Vagina (tissue), 2 donors: ENCODE measurements around the gene DOK7. TPM values are rescaled to one million over a fixed set of nuclear protein-coding genes. Genes with fewer than 3 reads are reported as not detected.

Experiments used
- DNase-seq, 2 donors: peaks; one replicate each; pipeline ENCODE4 v3.0.0-alpha.2; 2017; ENCODE audit errors: extremely low spot score in 2 of 2
- H3K27ac ChIP-seq: fragments of 200-600 bp; sonication (generic); one replicate; pipeline ENCODE4 v1.5.1; 2019
- H3K27me3 ChIP-seq: fragments of 200-600 bp; sonication (generic); one replicate; pipeline ENCODE4 v1.5.1; 2019
- H3K36me3 ChIP-seq, 2 donors: fragments of 200-600 bp; sonication (generic); one replicate each; pipeline ENCODE4 v1.5.1; 2017 to 2019
- H3K4me1 ChIP-seq: fragments of 200-600 bp; sonication (generic); one replicate; pipeline ENCODE4 v1.5.1; 2019
- H3K4me3 ChIP-seq, 2 donors: fragments of 200-600 bp; sonication (generic); 1 replicate in 1 of 2; 2 replicates in 1 of 2; pipeline ENCODE4 v1.5.1; 2016 to 2019
- H3K9me3 ChIP-seq: fragments of 200-600 bp; sonication (generic); one replicate; pipeline ENCODE4 v1.5.1; 2019
- POLR2A ChIP-seq, 2 donors: fragments of 450-650 bp; IDR thresholded peaks; one replicate each; pipeline ENCODE4 v1.6.1; 2017; ENCODE audit warnings: antibody characterized with exemption in 2 of 2, mild to moderate bottlenecking in 2 of 2, moderate library complexity in 2 of 2
- POLR2AphosphoS5 ChIP-seq, 2 donors: sonication (generic); formaldehyde crosslinking; IDR thresholded peaks; one replicate each; pipeline ENCODE4 v1.9.0; 2017; ENCODE audit warnings: antibody characterized with exemption in 2 of 2, mild to moderate bottlenecking in 2 of 2, low read depth in 1 of 2; ENCODE audit not compliant: insufficient read depth in 1 of 2
- intact Hi-C: fragments of 100-400 bp; cut with DNase I; formaldehyde crosslinking; loops from one replicate; pipeline ENCODE4 v1.15.1; 2023
- total RNA-seq: library from RNA; depleted of rRNA; stranded (reverse); fragments of >200 nt; gene quantifications from one replicate; pipeline ENCODE4 v1.2.3, GENCODE V29; 2016
- TF ChIP-seq, protein P1 (sequence below), 3 experiments: fragments of 450-650 bp in 2 of 3; fragments of 200-600 bp in 1 of 3; sonication (generic) in 1 of 3; IDR thresholded peaks; one replicate each; pipeline ENCODE4 v1.5.1; 2017 to 2019; ENCODE audit warnings: antibody characterized with exemption in 3 of 3, mild to moderate bottlenecking in 2 of 3, moderate library complexity in 2 of 3

Gene DOK7
- total RNA-seq, 1 donor from 2014 or later = 4.7 TPM

DNA sequence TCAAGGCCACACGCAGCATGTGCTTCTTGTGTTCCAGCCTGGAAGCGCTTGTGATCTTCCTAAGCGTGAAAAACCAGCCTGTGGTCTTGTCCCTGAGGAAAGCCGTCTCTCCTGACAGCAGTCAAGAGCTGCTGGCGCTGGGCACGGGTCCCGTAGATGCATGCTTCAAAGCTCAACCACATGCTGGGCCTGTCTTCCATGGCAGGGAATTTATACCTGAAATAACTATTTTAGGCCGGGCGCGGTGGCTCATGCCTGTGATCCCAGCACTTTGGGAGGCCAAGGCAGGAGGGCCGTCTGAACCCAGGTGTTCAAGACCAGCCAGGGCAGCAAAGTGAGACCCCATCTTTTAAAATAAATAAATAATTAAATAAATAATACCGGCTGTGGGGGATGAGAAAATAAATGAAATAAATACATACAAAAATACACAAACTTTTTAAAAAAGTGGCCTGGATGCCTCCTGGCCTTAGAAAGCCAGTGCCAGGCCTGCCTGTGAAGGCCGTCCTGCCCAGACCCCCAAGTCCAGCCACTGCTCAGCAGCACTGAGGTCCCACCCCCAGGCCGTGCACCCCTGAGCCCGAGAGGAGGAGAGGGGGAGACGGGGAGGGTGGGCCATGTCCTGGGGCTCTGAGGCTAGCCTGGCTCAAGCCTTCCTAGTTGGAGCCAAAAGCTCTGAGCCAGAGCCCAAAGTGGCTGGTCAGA lies 58.7 kb downstream of the DOK7 start:
- no peak overlapping the region for H3K27ac ChIP-seq
- TF ChIP-seq, protein P1, sequence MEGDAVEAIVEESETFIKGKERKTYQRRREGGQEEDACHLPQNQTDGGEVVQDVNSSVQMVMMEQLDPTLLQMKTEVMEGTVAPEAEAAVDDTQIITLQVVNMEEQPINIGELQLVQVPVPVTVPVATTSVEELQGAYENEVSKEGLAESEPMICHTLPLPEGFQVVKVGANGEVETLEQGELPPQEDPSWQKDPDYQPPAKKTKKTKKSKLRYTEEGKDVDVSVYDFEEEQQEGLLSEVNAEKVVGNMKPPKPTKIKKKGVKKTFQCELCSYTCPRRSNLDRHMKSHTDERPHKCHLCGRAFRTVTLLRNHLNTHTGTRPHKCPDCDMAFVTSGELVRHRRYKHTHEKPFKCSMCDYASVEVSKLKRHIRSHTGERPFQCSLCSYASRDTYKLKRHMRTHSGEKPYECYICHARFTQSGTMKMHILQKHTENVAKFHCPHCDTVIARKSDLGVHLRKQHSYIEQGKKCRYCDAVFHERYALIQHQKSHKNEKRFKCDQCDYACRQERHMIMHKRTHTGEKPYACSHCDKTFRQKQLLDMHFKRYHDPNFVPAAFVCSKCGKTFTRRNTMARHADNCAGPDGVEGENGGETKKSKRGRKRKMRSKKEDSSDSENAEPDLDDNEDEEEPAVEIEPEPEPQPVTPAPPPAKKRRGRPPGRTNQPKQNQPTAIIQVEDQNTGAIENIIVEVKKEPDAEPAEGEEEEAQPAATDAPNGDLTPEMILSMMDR (IDR thresholded peaks at IDR 0.05) = no peak
- TF ChIP-seq POLR2A (IDR thresholded peaks at IDR 0.05) (no peak), POLR2AphosphoS5 (IDR thresholded peaks at IDR 0.05; ENCODE audit: insufficient read depth in 1 of 2, low read depth in 1 of 2) (no peak)
- intact Hi-C loops = no loop called here
- no peak overlapping the region for H3K4me3 ChIP-seq
- H3K36me3 ChIP-seq = peaks cover 0 to 73% of the 10 kb centered on the region in 2 donors
- H3K4me1 ChIP-seq = no peaks in the 10 kb centered on the region
- no peaks in the 10 kb centered on the region for H3K9me3 ChIP-seq
- H3K27me3 ChIP-seq = no peaks in the 10 kb centered on the region
- no peak for DNase-seq

DNA sequence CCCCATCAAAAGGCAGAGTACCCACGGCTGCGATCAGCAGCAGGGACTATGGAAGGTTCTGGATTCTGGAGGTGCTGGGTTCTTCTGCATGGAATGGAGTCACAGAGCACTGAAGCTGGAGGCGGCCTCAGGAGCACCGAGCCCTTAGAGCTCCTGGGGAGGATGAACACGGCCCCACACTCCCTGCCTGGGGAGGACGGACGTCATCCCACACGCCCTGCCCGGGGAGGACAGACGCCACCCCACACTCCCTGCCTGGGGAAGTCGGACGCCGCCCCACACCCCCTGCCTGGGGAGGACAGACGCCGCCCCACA lies 59.2 kb downstream of the DOK7 start:
- Histone ChIP-seq H3K4me3 (no peak overlapping the region), H3K36me3 (peaks cover 0 to 68% of the 10 kb centered on the region in 2 donors), H3K27ac (no peak overlapping the region), H3K9me3 (no peaks in the 10 kb centered on the region), H3K27me3 (no peaks in the 10 kb centered on the region), H3K4me1 (no peaks in the 10 kb centered on the region)
- TF ChIP-seq POLR2AphosphoS5 (IDR thresholded peaks at IDR 0.05; ENCODE audit: insufficient read depth in 1 of 2, low read depth in 1 of 2) (no peak), POLR2A (IDR thresholded peaks at IDR 0.05) (no peak)
- TF ChIP-seq, protein P1 (IDR thresholded peaks at IDR 0.05) = no peak
- DNase-seq = no peak
- intact Hi-C loops = no loop called here

DNA sequence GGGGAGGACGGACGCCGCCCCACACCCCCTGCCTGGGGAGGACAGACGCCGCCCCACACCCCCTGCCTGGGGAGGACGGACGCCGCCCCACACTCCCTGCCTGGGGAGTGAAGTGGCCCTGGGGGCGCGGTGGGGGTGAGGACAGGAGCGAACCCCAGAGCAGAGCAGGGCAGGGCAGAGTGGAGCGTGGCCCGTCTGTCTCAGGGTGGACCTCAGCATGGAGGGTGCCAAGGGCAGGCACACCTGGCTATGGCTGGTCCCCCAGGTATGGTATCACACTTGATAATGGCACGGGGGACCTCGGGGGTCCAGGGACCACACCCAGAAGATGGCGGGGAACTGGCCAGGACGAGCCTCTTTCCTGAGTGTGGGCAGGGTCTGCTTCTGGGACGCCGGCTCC lies 59.5 kb downstream of the DOK7 start:
- Histone ChIP-seq H3K27me3 (no peaks in the 10 kb centered on the region), H3K9me3 (no peaks in the 10 kb centered on the region), H3K4me3 (no peak overlapping the region), H3K27ac (no peak overlapping the region), H3K36me3 (peaks cover 0 to 65% of the 10 kb centered on the region in 2 donors), H3K4me1 (no peaks in the 10 kb centered on the region)
- DNase-seq = no peak
- TF ChIP-seq, protein P1 (IDR thresholded peaks at IDR 0.05) = no peak
- TF ChIP-seq POLR2A (IDR thresholded peaks at IDR 0.05) (no peak), POLR2AphosphoS5 (IDR thresholded peaks at IDR 0.05; ENCODE audit: insufficient read depth in 1 of 2, low read depth in 1 of 2) (no peak)
- intact Hi-C loops = no loop called here

DNA sequence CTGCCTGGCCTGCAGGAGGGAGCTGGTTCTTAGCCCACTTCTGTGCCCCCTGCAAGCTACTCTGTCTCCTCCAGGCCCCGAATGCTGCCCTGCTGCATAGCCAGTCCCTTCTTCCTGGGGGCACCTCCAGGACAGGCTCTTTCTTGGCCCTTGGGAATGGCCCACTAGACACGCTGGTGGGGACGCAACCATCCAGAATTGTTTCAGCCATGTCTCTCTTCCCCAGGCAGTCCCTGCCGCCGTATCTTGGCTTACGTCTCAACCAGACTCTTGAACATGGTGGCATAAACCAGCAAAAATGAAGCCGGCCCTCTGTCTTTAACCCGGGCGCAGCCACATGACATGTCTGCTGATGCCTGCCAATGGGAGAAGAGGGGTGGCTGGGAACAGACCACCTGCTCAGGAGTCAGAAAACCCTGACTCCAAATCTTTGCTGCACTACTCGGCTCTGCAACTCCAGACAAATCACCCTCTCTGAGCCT lies 60.1 kb downstream of the DOK7 start:
- intact Hi-C loops = no loop called here
- no peak overlapping the region for H3K4me3 ChIP-seq
- no peaks in the 10 kb centered on the region for H3K4me1 ChIP-seq
- no peak for DNase-seq
- no peaks in the 10 kb centered on the region for H3K9me3 ChIP-seq
- peaks cover 0 to 60% of the 10 kb centered on the region in 2 donors for H3K36me3 ChIP-seq
- no peak for TF ChIP-seq POLR2AphosphoS5 (IDR thresholded peaks at IDR 0.05; ENCODE audit: insufficient read depth in 1 of 2, low read depth in 1 of 2)
- no peak for TF ChIP-seq POLR2A (IDR thresholded peaks at IDR 0.05)
- TF ChIP-seq, protein P1 (IDR thresholded peaks at IDR 0.05) = no peak
- H3K27ac ChIP-seq = no peak overlapping the region
- no peaks in the 10 kb centered on the region for H3K27me3 ChIP-seq

DNA sequence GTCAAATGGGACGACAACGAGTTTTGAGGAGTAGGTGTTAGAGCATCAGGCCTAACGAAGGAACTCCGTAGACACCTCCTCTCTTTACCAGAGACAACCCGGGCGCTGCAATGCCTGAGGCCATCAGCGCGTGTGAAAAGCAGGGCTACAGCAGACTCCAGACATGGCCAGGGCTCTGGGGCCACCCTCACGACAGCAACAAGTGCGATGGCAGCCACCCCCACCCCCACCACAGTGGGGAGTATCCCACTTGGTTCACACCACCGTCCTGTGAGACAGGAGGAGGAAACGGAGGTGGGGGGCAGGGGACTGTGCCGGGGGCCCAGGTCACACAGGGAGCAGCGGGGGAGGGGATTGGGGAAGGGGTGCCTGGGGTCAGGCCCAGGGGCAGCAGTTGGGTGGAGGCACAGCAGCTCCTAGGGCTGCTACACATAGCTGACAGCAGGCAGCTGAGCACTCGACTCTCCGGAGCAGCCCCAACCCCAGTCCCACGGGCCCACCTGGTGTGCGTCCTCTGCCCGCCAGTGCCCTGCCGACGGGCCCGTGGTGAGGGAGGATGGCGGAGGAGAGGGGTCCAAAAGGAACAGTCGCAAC lies 60.6 kb downstream of the DOK7 start:
- no peaks in the 10 kb centered on the region for H3K27me3 ChIP-seq
- H3K4me3 ChIP-seq = no peak overlapping the region
- H3K27ac ChIP-seq = no peak overlapping the region
- peaks cover 0 to 60% of the 10 kb centered on the region in 2 donors for H3K36me3 ChIP-seq
- no peaks in the 10 kb centered on the region for H3K9me3 ChIP-seq
- TF ChIP-seq, protein P1 (IDR thresholded peaks at IDR 0.05) = no peak
- no peak for TF ChIP-seq POLR2A (IDR thresholded peaks at IDR 0.05)
- TF ChIP-seq POLR2AphosphoS5 (IDR thresholded peaks at IDR 0.05; ENCODE audit: insufficient read depth in 1 of 2, low read depth in 1 of 2) = no peak
- intact Hi-C loops = no loop called here
- H3K4me1 ChIP-seq = no peaks in the 10 kb centered on the region
- DNase-seq = no peak
